Stimulated activated CD8-positive, alpha-beta memory T cell treated with anti-CD3 and anti-CD28 coated beads, Interleukin-7, amount 100 ng/mL, for 1 hour (primary cell): ENCODE measurements around the gene RABL6.
"Not testable (repeated sequence)": the region's sequence is repeated elsewhere in the genome, so short reads cannot be mapped to it uniquely, and the experiment has no call there.

Experiments used
- DNase-seq, 2 donors: peaks; one replicate each; pipeline ENCODE4 v3.0.0-alpha.2; 2020; ENCODE audit warnings: low read depth in 2 of 2

RABL6 gene

GRCh38 chr9:136857166-136857565, 49.4 kb downstream of the RABL6 start:
- no peak for DNase-seq

DNA sequence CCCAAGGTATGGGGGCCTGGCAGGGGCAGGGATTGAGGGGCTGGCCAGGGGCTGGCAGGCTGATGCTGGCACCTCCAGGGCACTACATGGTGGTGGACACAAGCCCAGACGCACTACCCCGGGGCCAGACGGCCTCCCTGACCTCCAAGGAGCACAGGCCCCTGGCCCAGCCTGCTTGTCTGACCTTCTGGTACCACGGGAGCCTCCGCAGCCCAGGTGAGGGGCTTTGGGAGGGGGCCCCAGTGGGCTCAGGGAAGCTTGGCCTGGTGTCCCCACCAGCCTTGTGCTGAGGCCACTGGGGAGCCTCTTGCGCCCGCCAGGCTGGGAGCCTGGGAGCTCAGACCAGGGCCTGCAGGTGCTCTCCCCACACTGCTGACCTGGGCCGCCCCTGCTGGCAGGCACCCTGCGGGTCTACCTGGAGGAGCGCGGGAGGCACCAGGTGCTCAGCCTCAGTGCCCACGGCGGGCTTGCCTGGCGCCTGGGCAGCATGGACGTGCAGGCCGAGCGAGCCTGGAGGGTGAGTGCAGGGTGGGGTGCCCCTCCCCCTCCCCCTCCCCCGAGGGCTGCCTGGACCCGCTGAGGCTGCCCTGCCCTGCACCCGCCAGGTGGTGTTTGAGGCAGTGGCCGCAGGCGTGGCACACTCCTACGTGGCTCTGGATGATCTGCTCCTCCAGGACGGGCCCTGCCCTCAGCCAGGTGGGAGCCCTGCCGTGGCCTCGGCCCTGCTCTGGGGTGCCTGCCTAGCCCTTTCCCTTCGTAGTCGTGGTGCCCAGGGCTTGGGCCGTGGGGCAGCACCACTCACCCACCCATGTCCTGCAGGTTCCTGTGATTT, 50.0 kb downstream of the RABL6 start:
- DNase-seq = no peak

DNA sequence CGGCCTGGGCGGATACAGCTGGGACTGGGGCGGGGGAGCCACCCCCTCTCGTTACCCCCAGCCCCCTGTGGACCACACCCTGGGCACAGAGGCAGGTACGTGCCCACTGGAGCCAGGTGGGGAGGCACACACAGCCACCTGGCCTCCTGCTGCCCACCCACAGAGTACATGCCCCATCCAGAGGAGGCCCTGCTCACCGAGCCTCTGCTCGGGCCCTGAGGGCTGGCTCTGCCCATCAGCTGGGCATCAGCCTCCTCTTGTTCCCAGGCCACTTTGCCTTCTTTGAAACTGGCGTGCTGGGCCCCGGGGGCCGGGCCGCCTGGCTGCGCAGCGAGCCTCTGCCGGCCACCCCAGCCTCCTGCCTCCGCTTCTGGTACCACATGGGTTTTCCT, 50.7 kb downstream of the RABL6 start:
- no peak for DNase-seq

DNA sequence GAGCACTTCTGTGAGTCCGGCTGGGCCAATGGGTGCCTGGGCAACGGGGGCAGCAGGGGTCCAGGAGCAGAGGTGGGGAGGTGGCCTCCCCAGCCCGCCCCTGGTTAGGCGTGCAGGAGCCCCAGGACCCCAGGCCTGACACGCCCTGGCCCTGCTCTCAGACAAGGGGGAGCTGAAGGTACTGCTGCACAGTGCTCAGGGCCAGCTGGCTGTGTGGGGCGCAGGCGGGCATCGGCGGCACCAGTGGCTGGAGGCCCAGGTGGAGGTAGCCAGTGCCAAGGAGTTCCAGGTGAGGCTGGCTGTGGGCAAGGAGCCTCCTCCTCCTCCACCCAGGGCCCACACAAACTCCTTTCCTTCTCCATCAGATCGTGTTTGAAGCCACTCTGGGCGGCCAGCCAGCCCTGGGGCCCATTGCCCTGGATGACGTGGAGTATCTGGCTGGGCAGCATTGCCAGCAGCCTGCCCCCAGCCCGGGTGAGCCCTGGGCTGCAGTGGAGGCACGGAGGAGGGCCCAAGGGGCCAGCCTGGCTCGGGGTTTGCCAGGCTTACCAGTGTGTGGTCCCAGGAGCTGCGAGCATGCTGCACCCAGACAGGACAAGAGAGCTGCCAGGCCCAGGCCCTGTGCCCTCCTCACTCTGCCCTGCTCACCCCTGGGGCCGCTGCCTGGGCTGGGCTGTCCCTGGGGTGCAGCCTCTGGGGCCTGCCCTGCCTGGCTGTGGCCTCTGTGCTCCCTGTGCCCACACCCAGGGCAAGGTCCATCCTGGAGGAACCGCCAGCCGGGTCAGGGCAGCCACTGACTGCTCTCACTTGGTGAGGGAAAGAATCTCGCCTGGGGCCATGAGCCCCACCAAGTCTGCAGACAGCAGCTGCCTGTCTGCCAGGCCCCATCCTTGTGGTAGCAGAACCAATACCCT, 51.4 kb downstream of the RABL6 start:
- no peak for DNase-seq

- no peak for DNase-seq
Measured at GRCh38 chr9:136860529-136860928, 52.8 kb downstream of the RABL6 start.

DNA sequence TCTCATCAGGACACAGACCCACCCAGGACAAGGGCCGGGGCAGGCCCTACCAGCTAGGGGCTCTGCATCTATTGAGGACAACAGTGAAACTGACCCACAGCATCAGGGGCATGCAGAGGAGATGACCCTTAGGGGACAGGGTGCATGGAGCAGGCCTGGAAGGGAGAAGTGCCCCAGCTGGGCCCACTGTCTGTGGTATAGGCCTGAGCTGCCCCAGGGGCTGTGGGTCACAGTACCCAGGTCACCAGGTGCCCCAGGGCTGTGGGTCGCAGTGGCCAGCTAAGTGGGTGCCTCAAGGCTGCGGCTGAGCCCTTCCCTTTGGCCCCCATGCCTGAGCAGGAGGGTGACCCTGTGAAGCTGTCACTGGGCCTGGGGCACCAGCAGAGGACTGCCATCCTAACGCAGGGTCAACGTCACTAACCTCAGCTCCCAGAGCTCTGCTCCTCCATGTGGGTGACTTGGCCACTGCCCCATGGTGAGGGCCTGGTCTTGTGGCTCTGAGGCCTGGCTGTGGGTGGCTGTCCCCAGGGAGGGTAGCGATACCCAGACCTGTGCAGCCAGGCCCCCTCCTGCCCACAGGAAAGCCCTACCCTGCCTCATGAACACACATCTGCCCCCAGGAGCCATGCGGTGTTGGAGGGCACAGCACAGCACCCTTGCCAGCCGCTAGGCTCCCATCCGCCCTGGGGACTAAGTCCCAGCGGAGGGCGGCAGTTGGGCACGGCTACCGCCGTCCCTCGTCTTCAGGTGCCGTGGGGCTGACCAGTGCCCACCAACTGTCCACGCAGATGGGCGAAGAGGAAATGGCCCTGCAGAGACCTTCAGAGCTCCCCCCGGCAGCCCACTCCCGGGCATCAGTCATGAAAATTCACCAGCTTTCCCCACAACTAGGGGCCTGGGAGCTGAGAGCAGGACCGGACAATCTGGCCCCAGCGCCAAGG, 53.5 kb downstream of the RABL6 start:
- no peak for DNase-seq

- DNase-seq = no peak
Measured at GRCh38 chr9:136861874-136862457, 54.2 kb downstream of the RABL6 start.

- no peak for DNase-seq
Measured at GRCh38 chr9:136862849-136863622, 55.3 kb downstream of the RABL6 start.

DNA sequence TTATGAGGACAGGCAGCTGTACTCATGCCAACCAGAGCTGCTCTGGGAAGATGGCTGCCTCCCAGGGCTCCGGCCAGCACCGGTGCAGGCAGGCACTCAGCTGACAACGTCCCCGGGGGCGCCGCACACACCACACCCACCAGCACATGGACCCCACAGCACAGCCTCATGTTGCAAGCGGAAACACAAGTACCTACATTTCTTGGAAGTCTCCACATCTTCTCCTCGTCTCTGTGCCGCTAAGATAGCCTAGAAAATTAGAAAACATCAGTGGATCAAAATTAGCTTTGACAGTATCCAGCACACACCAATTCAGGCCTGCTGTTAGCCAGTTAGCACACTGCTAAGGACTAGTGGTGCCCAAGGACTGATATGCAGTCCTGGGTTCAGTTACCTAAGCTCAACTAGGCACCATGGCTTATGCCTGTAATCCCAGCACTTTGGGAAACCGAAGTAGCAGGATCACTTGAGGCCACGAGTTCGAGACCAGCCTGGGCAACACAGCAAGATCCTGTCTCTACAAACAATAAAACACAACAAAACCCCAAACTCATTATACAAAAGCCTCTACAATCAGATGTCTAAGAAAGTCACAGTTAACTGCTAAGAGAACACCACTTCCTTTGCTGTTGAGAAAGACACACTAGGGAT, 56.0 kb downstream of the RABL6 start:
- DNase-seq = no peak

GRCh38 chr9:136865041-136865767, 57.5 kb downstream of the RABL6 start:
- no peak for DNase-seq

GRCh38 chr9:136865768-136866103, 58.0 kb downstream of the RABL6 start:
- DNase-seq = no peak

- DNase-seq = not testable (repeated sequence)
Measured at GRCh38 chr9:136866898-136867421, 59.2 kb downstream of the RABL6 start.

GRCh38 chr9:136867480-136867879, 59.7 kb downstream of the RABL6 start:
- DNase-seq = no peak

GRCh38 chr9:136867917-136868316, 60.2 kb downstream of the RABL6 start:
- no peak for DNase-seq

GRCh38 chr9:136868644-136869043, 60.9 kb downstream of the RABL6 start:
- DNase-seq = no peak

DNA sequence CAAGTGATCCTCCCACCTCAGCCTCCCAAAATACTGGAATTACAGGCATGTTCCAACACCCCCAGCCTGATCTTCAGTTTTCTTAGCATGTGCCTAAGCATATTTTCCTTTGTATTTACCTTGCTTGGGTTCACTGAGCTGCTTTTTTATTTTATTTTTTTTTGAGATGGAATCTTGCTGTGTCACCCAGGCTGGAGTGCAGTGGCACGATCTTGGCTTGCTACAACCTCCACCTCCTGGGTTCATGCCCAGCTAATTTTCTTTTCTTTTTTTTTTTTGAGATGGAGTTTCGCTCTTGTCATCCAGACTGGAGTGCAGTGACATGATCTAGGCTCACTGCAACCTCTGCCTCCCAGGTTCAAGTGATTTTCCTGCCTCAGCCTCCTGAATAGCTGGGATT, 61.9 kb downstream of the RABL6 start:
- not testable (repeated sequence) for DNase-seq

GRCh38 chr9:136875155-136875554, 67.4 kb downstream of the RABL6 start:
- no peak for DNase-seq

DNA sequence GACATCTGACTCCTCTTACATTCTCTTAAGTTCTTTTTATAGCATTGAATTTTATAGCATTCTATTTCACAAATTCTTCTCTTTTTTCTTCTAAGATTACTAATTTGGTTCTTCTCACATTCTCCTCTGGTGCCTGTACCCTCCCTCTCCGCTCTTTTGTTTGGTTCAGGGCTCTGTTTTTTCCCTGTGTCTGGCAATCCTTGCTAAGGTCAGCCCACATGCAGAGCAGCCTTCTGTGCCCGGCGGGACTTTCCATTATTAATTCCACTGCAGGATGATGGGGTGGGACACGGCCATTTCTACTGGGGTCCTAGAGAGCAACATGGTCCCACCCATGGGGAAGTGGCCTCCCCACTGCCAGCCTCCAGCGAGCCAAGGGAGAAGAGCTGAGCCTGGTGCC, 68.7 kb downstream of the RABL6 start:
- no peak for DNase-seq

DNA sequence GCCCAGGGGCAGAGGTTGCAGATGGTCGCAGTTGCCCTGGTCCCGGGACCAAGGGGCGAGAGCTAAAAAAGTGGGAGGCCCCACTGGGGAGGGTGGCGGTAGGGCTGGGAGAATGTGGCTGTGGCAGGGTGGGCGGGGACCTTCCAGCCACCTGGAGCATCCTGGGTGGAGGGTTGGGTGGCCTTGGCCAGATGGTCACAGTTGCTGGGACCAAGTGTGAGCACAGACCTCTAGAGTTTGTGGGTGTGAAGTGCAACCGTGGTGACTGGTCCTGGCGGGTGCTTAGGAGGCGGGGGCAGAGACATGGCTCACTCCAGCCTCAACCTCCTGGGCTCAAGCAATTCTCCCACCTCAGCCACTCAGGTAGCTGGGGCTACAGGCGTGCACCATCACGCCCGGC, 72.9 kb downstream of the RABL6 start:
- no peak for DNase-seq
